Activated effector memory CD4-positive, alpha-beta T cell treated with anti-CD3 and anti-CD28 coated beads, Interleukin-2, amount 50 U/mL, for 16 hours (primary cell): ENCODE measurements around the gene OTOL1.

Experiments
- DNase-seq: peaks from one replicate; pipeline ENCODE4 v3.0.0-alpha.2; 2020

OTOL1 gene

DNA sequence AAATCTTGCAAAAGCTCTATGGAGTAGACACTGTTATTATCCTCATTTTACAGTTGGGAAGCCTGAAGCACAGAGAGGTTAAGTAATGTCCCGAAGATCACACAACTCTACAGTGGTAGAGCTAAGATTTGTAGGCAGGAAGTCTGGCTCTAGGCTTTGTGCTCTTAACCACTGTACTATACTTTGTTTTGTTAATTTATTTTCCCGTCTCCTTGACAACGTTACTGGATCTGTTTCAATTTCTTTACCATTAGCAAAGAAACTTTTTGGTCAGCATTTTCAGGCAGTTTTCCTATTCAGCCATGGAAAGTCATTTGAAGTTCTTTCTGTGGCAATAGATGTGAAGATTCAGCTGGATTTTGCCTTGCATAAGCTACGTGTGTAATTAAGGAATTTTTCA lies 51.7 kb downstream of the OTOL1 start:
- DNase-seq, result no peak

DNA sequence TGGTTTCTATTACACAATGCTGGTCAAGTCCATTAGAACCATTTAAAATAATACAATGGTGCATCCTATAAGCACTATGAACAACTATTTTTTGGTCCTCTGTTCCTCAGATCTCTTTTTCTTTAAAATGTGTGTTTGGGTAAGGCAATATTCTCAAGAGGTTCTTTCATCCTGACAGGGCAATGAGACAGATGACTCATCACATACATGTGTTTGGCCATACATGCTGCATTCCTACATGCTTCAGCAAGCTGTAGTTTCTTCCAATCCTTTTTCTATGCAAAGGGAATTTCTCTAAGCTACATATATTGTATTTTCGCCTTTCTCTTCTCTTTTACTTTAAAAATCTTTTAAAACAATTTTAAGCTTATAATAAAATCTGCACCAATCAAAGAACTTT lies 52.7 kb downstream of the OTOL1 start:
- no peak for DNase-seq

DNA sequence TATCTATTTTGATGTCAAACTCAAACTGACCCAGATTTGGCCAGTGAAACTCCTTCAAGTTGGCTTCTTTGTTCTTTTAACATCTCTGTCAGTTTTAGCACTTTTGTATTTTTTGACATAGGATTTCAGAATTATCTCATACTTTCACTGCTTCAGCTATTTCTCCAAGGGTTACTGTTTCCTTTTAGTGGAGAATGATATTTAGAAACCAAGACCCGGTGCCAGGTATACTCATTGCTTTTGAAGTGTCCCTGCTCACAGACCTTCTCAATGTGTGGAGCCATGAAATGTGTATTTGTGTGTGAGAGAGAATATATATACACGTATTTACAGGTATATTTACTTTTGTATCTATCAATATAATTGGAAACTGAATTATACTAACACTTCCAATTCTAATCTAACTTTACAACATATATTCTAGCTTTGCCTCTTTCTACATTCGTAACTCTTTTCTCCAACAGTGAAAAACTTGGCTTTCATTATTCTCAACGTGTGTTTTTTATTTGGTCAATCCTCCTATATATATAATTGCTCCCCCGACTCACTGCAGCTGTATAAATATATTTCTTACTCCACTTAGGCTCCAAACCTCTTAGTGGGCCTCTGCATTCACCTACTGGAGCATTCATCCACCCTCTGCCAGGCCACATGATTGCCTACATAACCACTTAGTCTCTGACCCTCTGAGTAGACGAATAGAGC lies 54.0 kb downstream of the OTOL1 start:
- no peak for DNase-seq

DNA sequence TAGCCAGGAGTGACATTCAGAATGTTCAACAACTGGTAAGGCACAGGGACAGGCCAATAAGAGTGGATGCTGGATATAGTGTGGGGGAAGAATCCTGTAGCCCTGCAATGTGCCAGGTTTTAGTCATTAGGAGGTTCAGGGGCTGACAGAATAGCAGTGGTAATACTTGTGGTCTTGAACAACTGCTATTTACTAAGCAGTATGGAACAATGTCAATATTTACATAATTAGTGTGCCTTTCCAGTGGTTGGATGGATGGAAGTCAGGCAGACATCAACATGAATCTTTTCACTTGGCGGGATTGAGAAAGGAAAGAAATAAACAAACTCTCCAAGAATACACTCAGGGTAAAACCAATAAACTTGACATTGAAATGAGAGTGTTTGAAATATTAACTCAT lies 55.1 kb downstream of the OTOL1 start:
- no peak for DNase-seq

GRCh38 chr3:161552984-161553560 lies 56.5 kb downstream of the OTOL1 start:
- no peak for DNase-seq
